Stimulated activated CD4-positive, alpha-beta T cell treated with anti-CD3 and anti-CD28 coated beads, Interleukin-2, amount 100 ng/mL, for 24 hours (primary cell): ENCODE data around the gene RRP12.

Experiments
- DNase-seq, 2 donors: peaks; one replicate each; pipeline ENCODE4 v3.0.0-alpha.2; 2020

The RRP12 gene

GRCh38 chr10:97334370-97335175, 66.6 kb downstream of the RRP12 start, which contains the start of gene FRAT2:
Gene FRAT2, minus strand, starts transcription at chr10:97334729. Its CDS starts 157 bp downstream, at chr10:97334572.
- peak; percentile 85 to 89 for DNase-seq

GRCh38 chr10:97333601-97334369, 67.4 kb downstream of the RRP12 start:
- peak; percentile 41 to 52 for DNase-seq

- no peak for DNase-seq
Measured at GRCh38 chr10:97333351-97333600, 67.9 kb downstream of the RRP12 start.

GRCh38 chr10:97332591-97333350, 68.4 kb downstream of the RRP12 start:
- no peak for DNase-seq

- DNase-seq, result no peak
Measured at GRCh38 chr10:97331153-97331703, 69.9 kb downstream of the RRP12 start.

GRCh38 chr10:97329766-97330165, 71.4 kb downstream of the RRP12 start:
- DNase-seq, result no peak

GRCh38 chr10:97328646-97329453, 72.3 kb downstream of the RRP12 start:
- DNase-seq, result no peak

GRCh38 chr10:97327348-97328294, 73.5 kb downstream of the RRP12 start:
- no peak for DNase-seq

GRCh38 chr10:97325754-97326153, 75.4 kb downstream of the RRP12 start:
- no peak for DNase-seq

- DNase-seq, result no peak
Measured at GRCh38 chr10:97323501-97323900, 77.6 kb downstream of the RRP12 start.

- DNase-seq, result no peak
Measured at GRCh38 chr10:97321804-97322190, 79.3 kb downstream of the RRP12 start.

GRCh38 chr10:97321032-97321803, 79.9 kb downstream of the RRP12 start:
- DNase-seq, result peak in 1 of 2 donors; percentile 22

GRCh38 chr10:97320480-97321031, 80.6 kb downstream of the RRP12 start:
- DNase-seq, result peak; percentile 35 to 39

GRCh38 chr10:97319671-97320479, 81.3 kb downstream of the RRP12 start:
- DNase-seq, result peak; percentile 64 to 69

GRCh38 chr10:97318772-97319651, 82.1 kb downstream of the RRP12 start, which contains the start of gene FRAT1:
Gene FRAT1, plus strand, starts transcription at chr10:97319271. Its CDS starts 183 bp downstream, at chr10:97319454.
- DNase-seq, result peak; percentile 90

GRCh38 chr10:97314671-97315070, 86.5 kb downstream of the RRP12 start:
- DNase-seq, result no peak

GRCh38 chr10:97312897-97313296, 88.2 kb downstream of the RRP12 start:
- DNase-seq, result no peak

- DNase-seq, result no peak
Measured at GRCh38 chr10:97311111-97311626, 90.0 kb downstream of the RRP12 start.
